GM04503 (cell line): Measurements from ENCODE around the gene COL6A2.
"Not testable (repeated sequence)": the region's sequence is repeated elsewhere in the genome, so short reads cannot be mapped to it uniquely, and the experiment has no call there.

Source experiments
- DNase-seq: peaks from one replicate; pipeline ENCODE4 v3.0.0-alpha.2; 2012; ENCODE audit warnings: low read depth

COL6A2 gene

GRCh38 chr21:46126309-46127238 is 28.7 kb downstream of the COL6A2 start:
- DNase-seq, result no peak

GRCh38 chr21:46127239-46128105 is 29.6 kb downstream of the COL6A2 start:
- no peak for DNase-seq

- no peak for DNase-seq
These were observed 30.4 kb downstream of the COL6A2 start for GRCh38 chr21:46128106-46128932.

GRCh38 chr21:46128933-46129571 is 31.1 kb downstream of the COL6A2 start:
- no peak for DNase-seq

- no peak for DNase-seq
These were observed 32.1 kb downstream of the COL6A2 start for GRCh38 chr21:46129846-46130651.

GRCh38 chr21:46130831-46131587 is 33.1 kb downstream of the COL6A2 start:
- DNase-seq, result no peak

GRCh38 chr21:46131588-46131837 is 33.6 kb downstream of the COL6A2 start:
- DNase-seq, result no peak

DNA sequence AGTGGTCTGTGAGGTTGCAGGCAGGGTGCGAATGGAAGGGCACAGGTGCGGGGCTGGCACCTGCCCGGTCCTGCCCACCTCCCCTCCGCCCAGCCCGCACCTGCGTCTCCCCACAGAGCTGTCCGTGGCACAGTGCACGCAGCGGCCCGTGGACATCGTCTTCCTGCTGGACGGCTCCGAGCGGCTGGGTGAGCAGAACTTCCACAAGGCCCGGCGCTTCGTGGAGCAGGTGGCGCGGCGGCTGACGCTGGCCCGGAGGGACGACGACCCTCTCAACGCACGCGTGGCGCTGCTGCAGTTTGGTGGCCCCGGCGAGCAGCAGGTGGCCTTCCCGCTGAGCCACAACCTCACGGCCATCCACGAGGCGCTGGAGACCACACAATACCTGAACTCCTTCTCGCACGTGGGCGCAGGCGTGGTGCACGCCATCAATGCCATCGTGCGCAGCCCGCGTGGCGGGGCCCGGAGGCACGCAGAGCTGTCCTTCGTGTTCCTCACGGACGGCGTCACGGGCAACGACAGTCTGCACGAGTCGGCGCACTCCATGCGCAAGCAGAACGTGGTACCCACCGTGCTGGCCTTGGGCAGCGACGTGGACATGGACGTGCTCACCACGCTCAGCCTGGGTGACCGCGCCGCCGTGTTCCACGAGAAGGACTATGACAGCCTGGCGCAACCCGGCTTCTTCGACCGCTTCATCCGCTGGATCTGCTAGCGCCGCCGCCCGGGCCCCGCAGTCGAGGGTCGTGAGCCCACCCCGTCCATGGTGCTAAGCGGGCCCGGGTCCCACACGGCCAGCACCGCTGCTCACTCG is 34.1 kb downstream of the COL6A2 start:
- DNase-seq, result no peak

- no peak for DNase-seq
These were observed 38.0 kb downstream of the COL6A2 start for GRCh38 chr21:46135782-46136395.

- DNase-seq, result no peak
These were observed 38.9 kb downstream of the COL6A2 start for GRCh38 chr21:46136739-46137349.

DNA sequence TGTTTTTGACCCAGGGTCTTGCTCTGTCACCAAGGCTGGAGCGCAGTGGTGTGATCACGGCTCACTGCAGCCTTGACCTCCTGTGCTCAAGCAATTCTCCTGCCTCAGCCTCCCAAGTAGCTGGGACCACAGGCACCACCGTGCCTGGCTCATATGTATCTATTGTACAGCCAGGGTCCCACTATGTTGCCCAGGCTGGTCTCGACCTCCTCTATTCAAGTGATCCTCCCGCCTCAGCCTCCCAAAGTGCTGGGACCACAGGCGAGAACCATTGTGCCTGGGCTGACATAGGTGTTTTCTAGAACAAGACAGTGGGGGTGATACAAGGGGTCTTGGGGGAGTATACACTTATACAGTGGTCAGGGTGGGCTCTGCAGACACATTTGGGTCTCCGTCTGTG is 40.0 kb downstream of the COL6A2 start:
- no peak for DNase-seq

DNA sequence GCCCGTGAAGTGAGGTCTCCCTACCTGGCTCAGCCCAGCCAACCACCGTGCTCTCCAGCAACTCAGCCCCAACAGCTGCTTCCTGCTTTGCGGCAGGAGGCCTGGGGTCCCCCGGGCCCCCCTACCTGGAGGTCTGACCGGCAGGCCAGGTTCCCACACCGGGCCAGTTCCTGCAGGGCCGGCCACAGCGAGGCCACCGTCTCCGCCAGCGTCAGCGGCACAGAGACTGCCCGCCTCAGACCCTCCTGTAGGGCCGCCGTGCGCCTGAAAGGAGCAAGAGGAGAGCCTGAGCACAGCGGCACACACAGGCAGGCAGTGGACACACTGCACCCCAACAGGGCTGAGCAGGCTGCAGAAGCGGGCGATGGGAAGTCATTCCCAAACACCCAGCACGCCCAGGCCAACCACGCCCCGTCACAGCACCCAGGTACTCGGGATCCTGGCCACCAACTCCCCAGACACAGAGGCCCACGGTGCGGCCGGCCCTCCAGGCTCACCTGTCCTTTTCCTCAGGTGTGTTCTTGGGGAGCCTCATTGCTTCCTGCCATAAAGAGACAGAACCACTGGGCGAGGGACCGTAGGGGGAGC is 40.6 kb downstream of the COL6A2 start:
- no peak for DNase-seq

- no peak for DNase-seq
These were observed 41.8 kb downstream of the COL6A2 start for GRCh38 chr21:46139686-46140085.

DNA sequence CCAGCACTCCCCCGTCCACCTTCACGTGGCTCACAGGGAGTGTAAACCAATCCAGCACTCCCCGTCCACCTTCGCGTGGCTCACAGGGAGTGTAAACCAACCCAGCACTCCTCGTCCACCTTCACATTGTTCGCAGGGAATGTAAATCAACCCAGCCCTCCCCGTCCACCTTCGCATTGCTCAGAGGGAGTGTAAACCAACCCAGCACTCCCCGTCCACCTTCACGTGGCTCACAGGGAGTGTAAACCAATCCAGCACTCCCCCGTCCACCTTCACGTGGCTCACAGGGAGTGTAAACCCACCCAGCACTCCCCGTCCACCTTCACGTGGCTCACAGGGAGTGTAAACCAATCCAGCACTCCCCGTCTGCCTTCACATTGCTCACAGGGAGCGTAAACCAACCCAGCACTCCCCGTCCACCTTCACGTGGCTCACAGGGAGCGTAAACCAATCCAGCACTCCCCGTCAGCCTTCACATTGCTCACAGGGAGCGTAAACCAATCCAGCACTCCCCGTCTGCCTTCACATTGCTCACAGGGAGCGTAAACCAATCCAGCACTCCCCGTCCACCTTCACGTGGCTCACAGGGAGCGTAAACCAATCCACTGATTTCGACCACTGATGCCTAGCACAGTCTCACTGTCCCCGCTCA is 42.6 kb downstream of the COL6A2 start:
- DNase-seq, result not testable (repeated sequence)

DNA sequence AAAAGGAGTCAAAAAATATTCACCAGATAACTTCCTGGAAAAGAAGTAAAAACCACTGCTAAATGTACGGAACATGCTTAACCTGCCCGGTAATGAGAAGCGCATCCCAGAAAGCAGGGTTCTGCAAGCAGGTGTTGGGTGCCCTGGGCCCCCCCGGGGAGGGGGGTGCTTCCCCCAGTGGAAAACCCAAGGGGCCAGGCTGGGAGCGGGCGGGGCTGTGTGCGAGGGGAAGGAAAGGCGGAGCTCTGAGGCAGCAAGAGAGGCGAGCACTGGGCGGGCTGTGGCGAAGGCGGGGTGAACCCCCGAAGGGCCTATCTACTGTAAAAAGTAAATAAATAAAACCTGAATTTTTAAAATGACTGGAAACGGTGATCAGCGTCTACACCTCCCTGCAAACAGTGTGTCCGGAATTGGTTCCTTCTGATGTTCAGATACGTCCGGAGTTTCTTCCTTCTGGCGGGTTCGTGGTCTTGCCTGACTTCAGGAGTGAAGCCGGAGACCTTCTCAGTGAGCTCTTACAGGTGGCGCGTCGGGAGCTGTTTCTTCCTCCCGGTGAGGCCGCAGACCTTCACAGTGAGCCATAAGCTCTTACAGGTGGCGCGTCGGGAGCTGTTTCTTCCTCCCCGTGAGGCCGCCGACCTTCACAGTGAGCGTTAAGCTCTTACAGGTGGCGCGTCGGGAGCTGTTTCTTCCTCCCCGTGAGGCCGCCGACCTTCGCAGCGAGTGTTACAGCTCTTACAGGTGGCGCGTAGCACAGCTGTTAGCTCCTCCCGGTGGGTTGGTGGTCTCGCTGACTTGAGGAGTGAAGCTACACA is 44.1 kb downstream of the COL6A2 start:
- DNase-seq, result no peak

DNA sequence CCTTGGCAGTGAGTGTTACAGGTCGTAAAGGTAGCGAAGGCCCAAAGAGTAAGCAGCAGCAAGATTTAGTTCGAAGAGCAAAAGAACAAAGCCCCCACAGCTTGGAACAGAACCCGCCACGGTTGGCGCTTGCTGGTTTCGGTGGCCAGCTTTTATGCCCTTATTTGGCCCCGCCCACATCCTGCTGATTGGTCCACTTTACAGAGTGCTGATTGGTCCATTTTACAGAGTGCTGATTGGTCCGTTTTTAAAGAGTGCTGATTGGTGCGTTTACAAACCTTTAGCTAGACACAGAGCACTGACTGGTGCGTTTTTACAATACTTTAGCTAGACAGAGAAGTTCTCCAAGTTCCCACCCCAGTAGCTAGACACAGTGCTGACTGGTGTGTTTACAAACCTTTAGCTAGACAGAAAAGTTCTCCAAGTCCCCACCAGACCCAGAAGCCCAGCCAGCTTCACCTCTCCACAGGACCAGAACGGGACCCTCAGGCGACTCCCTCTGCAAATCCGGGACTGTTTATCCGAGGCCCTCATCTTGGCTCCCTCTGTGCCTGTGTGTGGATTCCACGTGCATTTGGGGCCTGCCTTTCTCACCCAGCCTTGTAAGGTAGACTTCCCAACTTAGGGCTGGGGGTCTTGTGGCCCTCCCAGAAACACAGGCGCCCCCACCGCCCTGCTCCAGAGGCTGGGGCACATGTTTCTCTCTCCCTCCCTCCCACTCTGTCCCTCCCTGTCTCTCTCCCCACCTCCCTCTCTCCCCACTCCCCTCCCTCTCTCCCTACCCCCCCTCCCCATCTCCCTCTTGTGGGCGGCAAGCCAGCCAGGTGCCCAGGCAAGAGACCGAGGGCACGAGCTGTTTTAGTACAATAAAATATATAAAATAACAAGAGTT is 44.9 kb downstream of the COL6A2 start:
- no peak for DNase-seq
